ENCODE data around the gene OSBPL3.
A peak's percentile ranks its signal among the peaks of the same experiment; 100 is the strongest.
"Not testable (repeated sequence)": the region's sequence is repeated elsewhere in the genome, so short reads cannot be mapped to it uniquely, and the experiment has no call there.

The OSBPL3 gene

GRCh38 chr7:24920451-24921361, 59.3 kb downstream of the OSBPL3 start:
- DNase-seq (ENCODE audit: low spot score): peak; percentile 45

- no peak for DNase-seq (ENCODE audit: low spot score)
Observed at GRCh38 chr7:24917510-24918239, 62.3 kb downstream of the OSBPL3 start.

GRCh38 chr7:24916463-24917040, 63.4 kb downstream of the OSBPL3 start:
- no peak for DNase-seq (ENCODE audit: low spot score)

DNA sequence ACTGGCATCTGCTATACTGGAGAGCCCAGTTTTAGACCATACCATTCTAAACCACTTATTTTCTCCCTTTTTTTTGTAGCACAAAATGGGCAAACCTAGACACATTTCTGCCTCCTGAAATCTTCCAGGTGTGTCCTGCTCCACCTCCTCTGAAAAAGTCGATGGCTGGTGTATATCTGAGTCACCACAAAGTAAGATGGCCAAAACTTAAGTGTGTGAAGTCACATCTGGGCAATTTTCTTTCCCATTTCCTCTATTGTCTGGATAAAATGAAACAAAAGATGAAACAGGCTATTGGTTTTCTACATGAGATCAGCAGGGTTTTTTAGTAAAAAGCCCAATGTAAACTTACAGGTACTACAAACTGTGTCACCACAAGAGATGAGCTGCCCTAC, 65.5 kb downstream of the OSBPL3 start:
- no peak for DNase-seq (ENCODE audit: low spot score)

DNA sequence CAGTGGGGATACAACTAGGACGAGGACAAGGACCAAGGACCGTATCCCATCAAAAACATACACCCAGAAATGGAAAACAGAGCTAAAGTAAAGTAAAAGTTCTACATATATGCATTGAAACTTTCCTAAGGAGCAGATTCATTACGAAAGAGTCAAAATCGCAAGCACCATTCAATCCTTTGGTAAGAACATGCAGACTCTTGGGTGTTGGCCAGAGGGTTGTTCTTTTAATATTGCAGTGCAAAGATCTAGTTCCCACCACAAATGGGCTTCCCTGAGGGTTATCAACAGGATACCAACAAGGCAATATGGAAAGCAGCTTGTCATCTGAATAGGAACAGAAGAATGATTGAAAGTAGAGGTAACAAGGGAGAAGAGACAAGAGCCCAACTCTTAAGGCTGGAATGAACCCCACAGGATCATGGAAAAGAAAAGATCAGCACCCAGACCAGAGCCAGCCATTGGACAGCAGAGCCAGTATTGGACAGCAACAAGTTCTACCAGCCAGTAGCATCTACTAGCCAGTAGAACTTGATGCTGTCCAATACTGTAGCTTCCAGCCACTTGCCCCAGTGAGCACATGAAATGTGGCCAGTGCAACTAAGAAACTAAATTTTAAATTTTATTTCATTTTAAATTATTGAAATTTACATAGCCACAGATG, 66.0 kb downstream of the OSBPL3 start:
- DNase-seq (ENCODE audit: low spot score): no peak

DNA sequence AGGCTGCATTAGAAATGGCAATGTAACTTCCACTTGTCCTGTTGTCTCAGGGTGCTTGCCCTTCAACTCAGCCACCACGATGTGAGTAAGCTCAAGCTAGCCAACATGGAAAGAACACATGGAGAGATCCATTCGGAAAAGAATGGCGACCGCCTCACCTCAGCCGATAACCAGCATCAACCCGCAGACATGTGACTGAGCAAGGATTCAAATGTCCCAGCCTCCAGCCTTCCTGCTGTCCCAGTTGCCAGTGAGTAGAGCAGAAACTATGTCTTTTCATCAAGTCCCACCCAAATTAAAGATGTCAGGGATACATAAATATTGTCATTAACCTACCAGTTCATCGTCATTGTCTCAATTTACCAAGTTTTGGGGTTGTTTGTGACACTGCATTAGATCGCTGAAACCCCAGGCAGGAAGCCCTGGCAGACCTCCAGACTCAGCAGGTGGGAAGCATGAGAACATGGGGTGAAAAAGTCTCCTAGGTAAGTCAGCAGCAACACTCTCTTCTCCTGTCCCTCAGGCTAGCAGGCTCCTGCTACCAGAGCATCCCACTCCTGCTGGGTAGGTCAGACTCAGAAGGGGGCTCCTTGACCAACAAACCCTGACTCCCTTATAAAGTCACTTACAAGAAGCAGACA, 67.0 kb downstream of the OSBPL3 start:
- no peak for DNase-seq (ENCODE audit: low spot score)

GRCh38 chr7:24912424-24912823, 67.6 kb downstream of the OSBPL3 start:
- DNase-seq (ENCODE audit: low spot score): no peak

DNA sequence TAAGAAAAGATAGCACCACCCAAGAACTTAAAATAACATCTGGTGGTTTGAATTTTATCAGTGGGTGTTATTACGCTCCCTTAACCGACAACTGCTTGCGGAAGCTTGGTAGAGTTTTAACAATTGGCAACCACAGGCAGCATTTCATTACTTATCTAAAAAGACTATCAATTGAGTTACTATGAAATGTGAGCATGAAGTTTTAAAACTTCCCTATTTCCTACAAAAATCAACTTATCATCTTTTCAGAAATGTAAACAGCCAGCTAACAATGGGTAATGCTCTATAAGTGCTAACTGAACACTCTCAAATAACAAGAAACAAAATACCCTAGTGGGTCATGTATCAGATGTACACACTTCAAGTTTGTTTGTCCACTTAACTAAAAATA, 68.8 kb downstream of the OSBPL3 start:
- DNase-seq (ENCODE audit: low spot score): peak; percentile 68

DNA sequence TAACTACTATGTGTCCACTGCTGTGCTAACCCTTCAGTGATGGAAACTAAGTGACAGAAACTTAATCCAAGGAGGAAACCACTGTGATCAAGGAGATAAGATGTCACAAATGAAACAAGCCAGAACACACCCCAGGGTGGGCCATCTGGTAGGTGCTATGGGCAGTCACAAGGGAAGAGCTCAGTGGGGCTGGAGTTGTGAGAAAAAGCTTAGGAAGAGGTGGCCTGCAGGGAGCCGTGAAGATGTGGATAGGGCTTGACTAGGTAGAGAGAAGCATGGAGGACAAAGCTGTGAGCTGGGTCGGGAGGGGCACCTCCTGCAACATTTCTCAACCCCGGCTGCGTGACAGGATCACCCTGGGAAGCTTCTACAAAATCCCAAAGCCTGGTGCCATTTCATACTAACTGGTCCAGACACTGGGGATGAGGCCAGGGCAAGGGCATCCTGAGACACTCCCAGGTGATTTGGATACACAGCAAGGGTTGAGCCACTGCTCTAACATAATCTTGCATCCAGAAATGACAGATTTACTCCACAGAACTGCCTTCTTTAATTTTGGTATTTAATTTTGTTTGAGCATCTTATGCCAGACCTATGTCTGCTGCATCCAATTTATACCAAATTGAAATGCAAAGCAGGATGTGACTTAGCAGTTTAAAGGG, 69.3 kb downstream of the OSBPL3 start:
- DNase-seq (ENCODE audit: low spot score): no peak

DNA sequence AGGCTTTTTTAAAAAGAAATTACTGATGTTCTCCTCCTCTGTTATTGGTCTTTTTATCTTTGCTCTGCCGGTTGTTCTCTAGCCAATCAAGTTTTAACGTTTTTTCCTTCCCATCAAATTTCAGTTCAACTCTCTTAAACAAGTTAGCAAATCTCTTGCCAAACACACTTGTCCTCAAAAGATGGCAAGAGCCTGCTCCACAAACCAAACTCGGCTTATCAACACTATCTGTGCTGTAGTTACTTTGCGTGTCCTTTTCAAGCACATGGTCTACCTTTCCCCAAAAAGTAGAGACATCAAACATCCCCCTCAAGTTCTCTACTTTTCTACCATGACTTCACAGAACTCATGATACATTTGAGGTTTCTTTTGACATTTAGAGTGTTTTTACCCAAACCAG, 71.3 kb downstream of the OSBPL3 start:
- DNase-seq (ENCODE audit: low spot score): peak; percentile 18

GRCh38 chr7:24908166-24908565, 71.8 kb downstream of the OSBPL3 start:
- DNase-seq (ENCODE audit: low spot score): no peak

GRCh38 chr7:24907311-24907886, 72.6 kb downstream of the OSBPL3 start:
- peak; percentile 67 for DNase-seq (ENCODE audit: low spot score)

- no peak for DNase-seq (ENCODE audit: low spot score)
Observed at GRCh38 chr7:24905996-24906770, 73.8 kb downstream of the OSBPL3 start.

DNA sequence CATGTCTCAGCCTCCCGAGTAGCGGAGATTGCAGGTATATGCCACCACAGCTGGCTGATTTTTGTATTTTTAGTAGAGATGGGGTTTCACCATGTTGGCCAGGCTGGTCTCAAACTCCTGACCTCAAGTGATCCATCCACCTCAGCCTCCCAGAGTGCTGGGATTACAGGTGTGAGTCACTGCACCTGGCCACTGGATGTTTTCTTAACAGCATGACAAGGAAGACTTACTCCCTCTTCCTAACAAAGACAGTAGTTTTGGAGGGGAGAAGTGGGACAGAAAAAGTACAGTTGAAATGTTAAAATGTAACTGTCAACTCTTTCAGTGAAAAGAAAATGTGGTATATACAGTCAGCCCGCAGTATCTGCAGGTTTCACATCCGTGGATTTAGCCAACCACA, 76.0 kb downstream of the OSBPL3 start:
- not testable (repeated sequence) for DNase-seq (ENCODE audit: low spot score)

DNA sequence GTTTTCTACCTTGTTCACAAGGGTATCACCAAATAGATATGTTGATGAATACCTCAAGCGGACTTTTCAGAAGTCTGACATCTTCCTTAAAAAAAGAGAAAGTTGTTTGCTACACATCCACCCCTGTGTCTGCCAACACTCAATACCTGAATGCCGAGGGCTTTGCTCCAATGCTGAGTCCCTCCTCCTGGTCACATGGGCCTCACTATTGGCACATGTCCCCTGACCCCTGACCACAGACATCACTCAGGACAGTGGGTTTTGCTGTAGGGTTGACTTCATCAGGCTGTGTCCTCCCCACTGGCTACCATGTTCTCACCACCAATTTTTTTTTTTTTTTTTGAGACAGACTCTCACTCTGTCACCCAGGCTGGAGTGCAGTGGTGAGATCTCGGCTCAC, 76.4 kb downstream of the OSBPL3 start:
- DNase-seq (ENCODE audit: low spot score): no peak

DNA sequence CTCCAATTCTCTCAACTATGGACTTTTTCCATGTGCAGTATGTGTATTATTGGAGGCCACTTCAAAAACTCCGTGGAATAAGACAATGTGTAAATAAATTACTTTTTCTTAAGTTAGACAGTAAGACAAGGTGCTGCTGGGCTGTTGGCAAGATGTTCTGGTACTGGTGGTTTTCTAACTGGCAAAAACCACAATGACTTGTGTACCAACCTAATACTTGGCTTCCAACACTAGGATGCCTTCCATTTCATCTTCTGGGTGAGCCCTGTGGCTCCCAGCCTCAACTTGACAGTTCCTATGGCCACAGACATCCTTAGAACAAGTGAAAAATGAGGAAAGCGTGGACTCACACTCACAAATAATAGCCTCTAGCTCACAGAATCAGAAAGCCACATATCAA, 77.0 kb downstream of the OSBPL3 start:
- DNase-seq (ENCODE audit: low spot score): no peak

DNA sequence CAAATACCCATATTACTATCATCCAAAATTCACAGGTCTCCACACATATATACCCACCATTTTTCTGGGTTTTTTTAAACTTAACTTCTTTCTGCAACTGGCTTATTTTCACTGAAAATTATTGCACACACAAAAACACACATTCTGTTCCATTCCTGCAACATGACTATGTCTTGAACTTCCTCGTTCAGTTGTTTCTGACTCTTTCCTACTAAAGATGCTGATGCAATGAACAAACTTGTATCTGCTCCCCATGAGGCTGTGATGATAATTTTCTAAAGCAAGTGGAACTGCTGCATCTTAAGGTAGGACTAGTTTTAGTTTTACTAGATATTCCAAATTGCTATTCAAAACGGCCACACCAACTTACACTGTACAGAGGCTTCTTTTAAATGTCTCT, 77.7 kb downstream of the OSBPL3 start:
- DNase-seq (ENCODE audit: low spot score): no peak

DNA sequence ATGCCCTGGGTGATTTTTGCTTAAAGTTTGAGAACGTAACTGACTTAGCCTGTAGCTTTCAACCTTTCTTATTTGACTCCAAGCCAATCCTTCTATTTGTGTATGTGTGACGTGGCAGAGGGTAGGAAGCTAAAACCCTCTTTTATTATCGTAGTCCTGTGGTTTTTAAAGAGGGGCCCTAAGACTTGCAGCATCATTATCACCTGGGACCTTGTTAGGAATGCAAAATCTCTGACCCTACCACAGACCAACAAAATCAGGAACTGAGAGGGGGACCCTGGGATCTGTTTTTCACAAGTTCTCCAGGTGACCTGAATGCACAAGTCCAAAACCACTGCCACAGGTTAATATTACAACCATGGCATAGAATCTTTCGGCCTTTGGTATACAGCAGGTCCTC, 80.1 kb downstream of the OSBPL3 start:
- no peak for DNase-seq (ENCODE audit: low spot score)

GRCh38 chr7:24899161-24899560, 80.8 kb downstream of the OSBPL3 start:
- no peak for DNase-seq (ENCODE audit: low spot score)

DNA sequence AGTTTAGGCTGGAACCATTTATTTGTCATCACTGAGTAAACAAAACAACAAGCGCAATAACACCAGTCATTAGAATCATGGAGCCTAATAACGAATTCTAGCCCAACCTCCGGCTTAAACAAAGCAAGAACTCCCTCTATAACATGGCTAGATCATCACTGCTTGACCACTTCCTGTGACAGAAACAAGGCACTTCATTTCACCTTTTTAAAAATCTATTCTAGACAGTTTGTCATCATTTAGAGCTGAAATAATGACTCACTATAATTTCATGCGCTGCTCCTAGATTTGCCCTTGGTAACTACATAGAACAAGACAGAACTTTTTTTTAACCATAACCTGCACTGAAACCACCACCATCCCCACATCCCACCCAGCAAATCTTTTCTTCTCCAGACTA, 81.3 kb downstream of the OSBPL3 start:
- peak; percentile 41 for DNase-seq (ENCODE audit: low spot score)

Data from CD4-positive, alpha-beta T cell treated with Interleukin-15 for 4 hours (primary cell).